Type B pancreatic cell (in vitro differentiated cells): Measurements from ENCODE around the gene TNS3. TPM values are rescaled to one million over a fixed set of nuclear protein-coding genes. Genes with fewer than 3 reads are reported as not detected.

Experiments used
- DNase-seq: peaks from one replicate; pipeline ENCODE4 v3.0.0; 2021; ENCODE audit warnings: mixed read lengths; ENCODE audit not compliant: unreplicated experiment; ENCODE audit errors: extremely low spot score
- H3K27ac Mint-ChIP-seq: 2 replicates; pipeline ENCODE4 v1.8.0; 2021; ENCODE audit warnings: mild to moderate bottlenecking, mixed read lengths
- H3K27me3 Mint-ChIP-seq: 2 replicates; pipeline ENCODE4 v1.8.0; 2021; ENCODE audit warnings: mixed read lengths
- H3K36me3 Mint-ChIP-seq: 2 replicates; pipeline ENCODE4 v1.8.0; 2021; ENCODE audit warnings: mixed read lengths
- H3K4me1 Mint-ChIP-seq: one replicate; pipeline ENCODE4 v1.8.0; 2021; ENCODE audit warnings: mixed read lengths; ENCODE audit not compliant: unreplicated experiment
- H3K4me3 Mint-ChIP-seq: 2 replicates; pipeline ENCODE4 v1.8.0; 2021; ENCODE audit warnings: mild to moderate bottlenecking, mixed read lengths
- H3K9me3 Mint-ChIP-seq: 2 replicates; pipeline ENCODE4 v1.8.0; 2021; ENCODE audit warnings: mixed read lengths
- CTCF ChIP-seq: fragments of 200-600 bp; sonication (generic); conservative IDR thresholded peaks from 2 replicates; pipeline ENCODE4 v1.5.0; 2021; ENCODE audit warnings: antibody characterized with exemption, mild to moderate bottlenecking
- total RNA-seq: library from RNA; stranded (reverse); gene quantifications from 2 replicates; pipeline ENCODE4 v1.2.1, GENCODE V29; 2021; ENCODE audit warnings: low replicate concordance

The TNS3 gene
- total RNA-seq, 1 donor from 2014 or later, result 138 TPM

- DNase-seq, result no peak
- peaks cover 46% of the 10 kb centered on the region for H3K4me1 Mint-ChIP-seq
- H3K36me3 Mint-ChIP-seq, result peaks cover 29% of the 10 kb centered on the region
- peak overlapping the region; percentile 12 for H3K4me3 Mint-ChIP-seq
- peak overlapping the region; percentile 57 for H3K27ac Mint-ChIP-seq
- H3K27me3 Mint-ChIP-seq, result no peaks in the 10 kb centered on the region
- no peak for TF ChIP-seq CTCF
- no peaks in the 10 kb centered on the region for H3K9me3 Mint-ChIP-seq
Observed at GRCh38 chr7:47507522-47507921, 74.4 kb downstream of the TNS3 start.

- Mint-ChIP-seq H3K36me3 (peaks cover 29% of the 10 kb centered on the region), H3K4me3 (peak overlapping the region; percentile 12), H3K4me1 (peaks cover 49% of the 10 kb centered on the region), H3K27me3 (no peaks in the 10 kb centered on the region), H3K27ac (peak overlapping the region; percentile 57), H3K9me3 (no peaks in the 10 kb centered on the region)
- DNase-seq, result no peak
- TF ChIP-seq CTCF, result no peak
Observed at GRCh38 chr7:47506382-47507339, 75.2 kb downstream of the TNS3 start.

- H3K4me1 Mint-ChIP-seq, result peaks cover 56% of the 10 kb centered on the region
- no peak for DNase-seq
- H3K4me3 Mint-ChIP-seq, result peak overlapping the region; percentile 7
- no peak overlapping the region for H3K27ac Mint-ChIP-seq
- no peak for TF ChIP-seq CTCF
- no peaks in the 10 kb centered on the region for H3K27me3 Mint-ChIP-seq
- no peaks in the 10 kb centered on the region for H3K9me3 Mint-ChIP-seq
- H3K36me3 Mint-ChIP-seq, result peaks cover 29% of the 10 kb centered on the region
Observed at GRCh38 chr7:47505312-47506007, 76.5 kb downstream of the TNS3 start.

DNA sequence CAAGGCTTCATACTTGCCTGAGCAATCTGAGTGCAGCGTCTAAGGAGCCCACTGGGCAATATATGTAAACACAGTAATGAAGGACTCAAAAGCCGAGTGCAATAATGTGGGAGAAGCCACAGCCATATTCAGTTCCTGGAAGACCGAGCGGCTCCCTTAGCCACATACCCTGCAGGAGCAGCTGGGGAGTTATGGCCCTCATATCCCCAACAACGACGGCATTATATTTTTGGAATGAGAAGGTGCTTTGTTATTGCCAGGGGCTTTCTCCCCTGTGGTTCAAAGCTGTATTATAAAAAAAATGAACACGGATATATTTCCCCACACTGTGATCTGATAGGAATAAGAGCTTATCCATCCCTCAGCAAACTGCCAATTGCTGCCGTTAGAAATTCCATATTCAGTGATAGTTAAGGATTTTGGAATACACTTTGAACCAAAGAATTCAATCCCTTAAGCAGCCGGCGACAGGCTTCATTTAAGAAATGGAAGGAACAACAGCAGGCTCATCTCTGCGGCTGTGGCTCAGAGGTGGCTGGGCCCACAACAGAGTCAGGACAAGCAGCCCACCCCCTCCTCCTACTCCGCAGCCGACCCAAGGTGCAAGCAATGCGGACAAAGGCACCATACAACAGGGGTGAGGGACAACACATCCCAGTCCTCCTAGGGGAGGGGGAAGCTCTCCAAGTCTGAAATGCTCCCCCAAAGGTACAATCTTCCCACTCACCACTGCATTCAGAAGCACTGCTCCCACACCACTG is 77.2 kb downstream of the TNS3 start:
- no peak for DNase-seq
- no peak for TF ChIP-seq CTCF
- Mint-ChIP-seq H3K36me3 (peaks cover 29% of the 10 kb centered on the region), H3K9me3 (no peaks in the 10 kb centered on the region), H3K4me3 (no peak overlapping the region), H3K4me1 (peaks cover 63% of the 10 kb centered on the region), H3K27ac (no peak overlapping the region), H3K27me3 (no peaks in the 10 kb centered on the region)

GRCh38 chr7:47503281-47503680 is 78.6 kb downstream of the TNS3 start:
- Mint-ChIP-seq H3K4me3 (no peak overlapping the region), H3K27me3 (no peaks in the 10 kb centered on the region), H3K27ac (no peak overlapping the region), H3K9me3 (no peaks in the 10 kb centered on the region), H3K4me1 (peaks cover 74% of the 10 kb centered on the region), H3K36me3 (peaks cover 23% of the 10 kb centered on the region)
- TF ChIP-seq CTCF, result no peak
- DNase-seq, result no peak
